ENCODE data around the gene NCOA3. TPM values are rescaled to one million over a fixed set of nuclear protein-coding genes. Genes with fewer than 3 reads are reported as not detected.

The NCOA3 gene
- total and polyA plus RNA-seq, 7 donors = 11.9 to 56.9 (median 18.1) TPM

DNA sequence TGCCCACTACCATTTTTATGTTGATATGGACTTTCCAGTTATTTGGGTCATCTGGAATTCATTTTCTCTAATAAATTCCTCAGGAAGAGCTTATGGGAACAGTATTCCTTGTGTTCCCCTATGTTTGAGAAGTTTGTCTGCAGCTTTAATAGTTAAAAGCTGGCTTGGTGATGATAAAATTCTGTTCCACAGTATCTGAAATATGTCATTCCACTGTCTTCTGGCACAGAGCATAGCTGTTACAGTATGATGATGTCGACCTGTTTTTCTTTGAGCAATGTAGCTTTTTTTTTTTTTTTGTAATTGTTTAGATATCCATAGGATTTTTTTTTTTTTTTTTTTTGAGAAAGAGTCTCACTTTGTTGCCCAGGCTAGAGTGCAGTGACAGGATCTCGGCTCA lies 43.2 kb downstream of the NCOA3 start:
- WGBS, 3 donors = 59 to 79% (median 65%) methylated on average over 2 of the region's 2 CpGs
- intact Hi-C loops (cut with DNase I) = no loop called here
- no peak for ATAC-seq

GRCh38 chr20:47545499-47545898 lies 43.8 kb downstream of the NCOA3 start:
- no peak for ATAC-seq
- no peak for DNase-seq
- Histone ChIP-seq H3K9me3 (no peaks in the 10 kb centered on the region), H3K4me1 (peaks cover 29% of the 10 kb centered on the region), H3K4me3 (no peak overlapping the region), H3K36me3 (ENCODE audit: insufficient read depth in 1 of 2, low read depth in 1 of 2) (no peaks in the 10 kb centered on the region), H3K27ac (no peak overlapping the region), H3K27me3 (ENCODE audit: insufficient read depth in 3 of 3, low read length in 2 of 3) (no peaks in the 10 kb centered on the region)
- 97 to 98% (median 98%) methylated on average over 4 of the region's 4 CpGs for WGBS, 3 donors
- intact Hi-C loops (cut with DNase I) = no loop called here
- no peak for TF ChIP-seq CTCF (IDR thresholded peaks at IDR 0.05)

More for the DNA sequence above, 43.2 kb downstream of the NCOA3 start:
- no peak for TF ChIP-seq CTCF (IDR thresholded peaks at IDR 0.05)
- Histone ChIP-seq H3K9me3 (no peaks in the 10 kb centered on the region), H3K4me3 (no peak overlapping the region), H3K27me3 (ENCODE audit: insufficient read depth in 3 of 3, low read length in 2 of 3) (no peaks in the 10 kb centered on the region), H3K27ac (no peak overlapping the region), H3K4me1 (peaks cover 33% of the 10 kb centered on the region), H3K36me3 (ENCODE audit: insufficient read depth in 1 of 2, low read depth in 1 of 2) (no peaks in the 10 kb centered on the region)
- no peak for DNase-seq

- Histone ChIP-seq H3K9me3 (no peaks in the 10 kb centered on the region), H3K4me1 (peaks cover 29% of the 10 kb centered on the region), H3K27ac (no peak overlapping the region), H3K4me3 (no peak overlapping the region), H3K36me3 (ENCODE audit: insufficient read depth in 1 of 2, low read depth in 1 of 2) (no peaks in the 10 kb centered on the region), H3K27me3 (ENCODE audit: insufficient read depth in 3 of 3, low read length in 2 of 3) (no peaks in the 10 kb centered on the region)
- no peak for TF ChIP-seq CTCF (IDR thresholded peaks at IDR 0.05)
- DNase-seq (no peak), ATAC-seq (peak in 2 of 4 donors; percentile 51 to 52)
- intact Hi-C loops (cut with DNase I) = no loop called here
- WGBS, 3 donors = 58 to 76% (median 69%) methylated on average over 13 of the region's 13 CpGs
These were observed 44.7 kb downstream of the NCOA3 start for GRCh38 chr20:47546184-47547033.

DNA sequence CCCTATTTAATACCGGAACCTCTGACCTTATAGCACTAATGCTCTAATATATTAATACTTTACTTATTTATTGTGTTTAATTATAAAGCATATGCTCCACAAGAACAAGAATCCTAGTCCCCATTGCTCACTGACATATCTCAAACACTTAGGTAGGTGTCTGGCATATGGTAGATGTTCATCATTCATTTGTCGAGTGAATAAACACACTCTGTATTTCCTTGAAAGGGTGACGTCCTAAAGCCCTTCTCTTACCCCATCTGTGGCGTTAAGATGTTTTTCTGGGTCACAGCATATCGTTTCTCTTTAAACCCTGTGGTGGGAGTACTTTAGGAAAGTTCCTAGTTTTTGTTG lies 45.3 kb downstream of the NCOA3 start:
- H3K27ac ChIP-seq = no peak overlapping the region
- no peaks in the 10 kb centered on the region for H3K9me3 ChIP-seq
- intact Hi-C loops (cut with DNase I) = no loop called here
- no peak for TF ChIP-seq CTCF (IDR thresholded peaks at IDR 0.05)
- no peaks in the 10 kb centered on the region for H3K27me3 ChIP-seq (ENCODE audit: insufficient read depth in 3 of 3, low read length in 2 of 3)
- no peaks in the 10 kb centered on the region for H3K36me3 ChIP-seq (ENCODE audit: insufficient read depth in 1 of 2, low read depth in 1 of 2)
- peaks cover 29% of the 10 kb centered on the region for H3K4me1 ChIP-seq
- 92 to 94% (median 93%) methylated on average over 5 of the region's 5 CpGs for WGBS, 3 donors
- DNase-seq = no peak
- no peak for ATAC-seq
- H3K4me3 ChIP-seq = no peak overlapping the region

GRCh38 chr20:47549671-47550070 lies 48.0 kb downstream of the NCOA3 start:
- Histone ChIP-seq H3K27me3 (ENCODE audit: insufficient read depth in 3 of 3, low read length in 2 of 3) (no peaks in the 10 kb centered on the region), H3K27ac (no peak overlapping the region), H3K4me3 (no peak overlapping the region), H3K36me3 (ENCODE audit: insufficient read depth in 1 of 2, low read depth in 1 of 2) (no peaks in the 10 kb centered on the region), H3K4me1 (peaks cover 11% of the 10 kb centered on the region), H3K9me3 (no peaks in the 10 kb centered on the region)
- intact Hi-C loops (cut with DNase I) = no loop called here
- 90 to 100% (median 94%) methylated on average over 3 of the region's 3 CpGs for WGBS, 3 donors
- ATAC-seq (no peak), DNase-seq (no peak)
- no peak for TF ChIP-seq CTCF (IDR thresholded peaks at IDR 0.05)

Measured in psoas muscle (tissue), 8 donors.